WTC11 (cell line): ENCODE results near the gene OR2F2. TPM values are rescaled to one million over a fixed set of nuclear protein-coding genes. Genes with fewer than 3 reads are reported as not detected.

Source experiments
- ATAC-seq: fragments of 200-7000 bp; cut with Tn5 transposase; 2 replicates; pipeline ENCODE4 v1.10.0; 2021; ENCODE audit warnings: mild to moderate bottlenecking, moderate library complexity
- CTCF ChIA-PET: fragments of 300-600 bp; sonication (Branson Sonifier 250); formaldehyde crosslinking; loops from one replicate; lab custom pipeline; 2021; ENCODE audit warnings: antibody characterized with exemption; lab: Charles Lee
- POLR2A ChIA-PET: fragments of 350-600 bp; sonication (Branson Sonifier 250); formaldehyde crosslinking; loops from one replicate; lab custom pipeline; 2021; ENCODE audit warnings: antibody characterized with exemption; lab: Charles Lee
- DNase-seq: peaks from one replicate; pipeline ENCODE4 v3.0.0; 2021; ENCODE audit warnings: low spot score
- H3K27ac Mint-ChIP-seq: 2 replicates; pipeline ENCODE4 v1.8.0; 2021; ENCODE audit warnings: mixed read lengths
- H3K27me3 Mint-ChIP-seq: 2 replicates; pipeline ENCODE4 v1.8.0; 2021; ENCODE audit warnings: low read depth, mild to moderate bottlenecking, moderate library complexity, mixed read lengths
- H3K36me3 Mint-ChIP-seq: 2 replicates; pipeline ENCODE4 v1.8.0; 2021; ENCODE audit warnings: mixed read lengths
- H3K4me1 Mint-ChIP-seq: 2 replicates; pipeline ENCODE4 v1.8.0; 2022; ENCODE audit warnings: mixed read lengths
- H3K4me3 Mint-ChIP-seq: 2 replicates; pipeline ENCODE4 v1.8.0; 2021; ENCODE audit warnings: mild to moderate bottlenecking, moderate library complexity, mixed read lengths
- H3K9me3 Mint-ChIP-seq: 2 replicates; pipeline ENCODE4 v1.8.0; 2021; ENCODE audit warnings: mixed read lengths
- CREM ChIP-seq: sonication (generic); formaldehyde crosslinking; IDR thresholded peaks from 2 replicates; pipeline ENCODE4 v1.8.1; 2022; ENCODE audit warnings: mild to moderate bottlenecking, missing genetic modification reagents, moderate library complexity
- FOXP1 ChIP-seq: sonication (generic); formaldehyde crosslinking; IDR thresholded peaks from 2 replicates; pipeline ENCODE4 v1.8.0; 2022; ENCODE audit warnings: missing genetic modification reagents, mild to moderate bottlenecking, moderate library complexity, borderline replicate concordance
- GRHL2 ChIP-seq: fragments of 250-450 bp; sonication (Bioruptor Pico); IDR thresholded peaks from 2 replicates; pipeline ENCODE4 v1.8.0; 2022; ENCODE audit warnings: mild to moderate bottlenecking, moderate library complexity; ENCODE audit not compliant: insufficient replicate concordance, severe bottlenecking
- IRF2 ChIP-seq: sonication (generic); formaldehyde crosslinking; IDR thresholded peaks from 2 replicates; pipeline ENCODE4 v1.8.0; 2022; ENCODE audit warnings: low read depth, missing genetic modification reagents, borderline replicate concordance
- JAZF1 ChIP-seq: fragments of 250-450 bp; sonication (Bioruptor Pico); IDR thresholded peaks from 2 replicates; pipeline ENCODE4 v1.9.0; 2021; ENCODE audit warnings: moderate library complexity, mild to moderate bottlenecking, inconsistent platforms
- NR2C2 ChIP-seq: sonication (generic); formaldehyde crosslinking; IDR thresholded peaks from 2 replicates; pipeline ENCODE4 v1.8.0; 2022; ENCODE audit warnings: mild to moderate bottlenecking, missing genetic modification reagents
- SOX15 ChIP-seq: fragments of 250-450 bp; sonication (Bioruptor Pico); IDR thresholded peaks from 2 replicates; pipeline ENCODE4 v1.9.0; 2021; ENCODE audit warnings: mild to moderate bottlenecking
- TEAD1 ChIP-seq: sonication (generic); formaldehyde crosslinking; IDR thresholded peaks from 2 replicates; pipeline ENCODE4 v1.8.0; 2022; ENCODE audit warnings: mild to moderate bottlenecking, missing genetic modification reagents
- TEAD4 ChIP-seq: sonication (generic); formaldehyde crosslinking; IDR thresholded peaks from 2 replicates; pipeline ENCODE4 v1.8.0; 2022; ENCODE audit warnings: mild to moderate bottlenecking, missing genetic modification reagents
- ZNF121 ChIP-seq: sonication (generic); formaldehyde crosslinking; IDR thresholded peaks from 2 replicates; pipeline ENCODE4 v1.8.0; 2023; ENCODE audit warnings: missing genetic modification reagents
- ZNF138 ChIP-seq: sonication (generic); formaldehyde crosslinking; conservative IDR thresholded peaks from 2 replicates; pipeline ENCODE4 v1.8.1; 2022; ENCODE audit warnings: mild to moderate bottlenecking, moderate library complexity, missing genetic modification reagents
- ZNF263 ChIP-seq: sonication (generic); formaldehyde crosslinking; IDR thresholded peaks from 2 replicates; pipeline ENCODE4 v1.8.1; 2022; ENCODE audit warnings: low read depth, mild to moderate bottlenecking, moderate library complexity, missing genetic modification reagents
- total RNA-seq: library from RNA; stranded (reverse); gene quantifications from 3 replicates; pipeline ENCODE4 v1.2.3, GENCODE V29; 2021
- TF ChIP-seq, protein P1 (sequence below): sonication (generic); formaldehyde crosslinking; IDR thresholded peaks from 2 replicates; pipeline ENCODE4 v1.8.0; 2022; ENCODE audit warnings: mild to moderate bottlenecking, missing genetic modification reagents
- TF ChIP-seq, protein P2 (sequence below): sonication (generic); formaldehyde crosslinking; IDR thresholded peaks from 2 replicates; pipeline ENCODE4 v1.8.1; 2022; ENCODE audit warnings: missing genetic modification reagents, borderline replicate concordance
- TF ChIP-seq, protein P3 (sequence below): sonication (generic); formaldehyde crosslinking; IDR thresholded peaks from 2 replicates; pipeline ENCODE4 v1.8.1; 2023; ENCODE audit warnings: mild to moderate bottlenecking, missing genetic modification reagents
- TF ChIP-seq, protein P4 (sequence below): sonication (generic); formaldehyde crosslinking; IDR thresholded peaks from 2 replicates; pipeline ENCODE4 v1.8.0; 2022; ENCODE audit warnings: missing genetic modification reagents
- TF ChIP-seq, protein P5 (sequence below): sonication (generic); formaldehyde crosslinking; IDR thresholded peaks from 2 replicates; pipeline ENCODE4 v1.8.1; 2023; ENCODE audit warnings: mild to moderate bottlenecking, missing genetic modification reagents
- TF ChIP-seq, protein P6 (sequence below): fragments of 250-450 bp; sonication (Bioruptor Pico); conservative IDR thresholded peaks from 2 replicates; pipeline ENCODE4 v1.9.0; 2021; ENCODE audit warnings: mild to moderate bottlenecking

Gene OR2F2
- total RNA-seq, 1 experiment from 2014 or later = not detected

DNA sequence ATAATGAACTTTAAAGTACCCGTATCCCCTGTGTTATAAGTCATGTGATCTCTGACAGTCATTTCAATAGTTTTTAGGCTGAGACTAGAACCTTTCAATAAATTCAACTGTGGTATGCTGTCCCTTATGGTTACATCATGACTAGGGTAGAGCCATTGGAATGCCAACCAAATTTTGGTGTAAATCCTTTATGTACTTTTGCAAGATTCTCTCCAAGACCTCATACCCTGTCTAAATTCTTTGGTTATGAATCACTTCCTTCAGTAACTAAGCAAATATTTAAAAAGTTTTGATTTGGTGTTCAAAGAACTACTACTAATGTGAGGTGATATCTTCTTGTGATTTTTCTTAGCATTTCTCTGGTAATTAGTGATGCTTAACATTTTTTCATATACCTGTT lies 44.3 kb downstream of the OR2F2 start:
- ATAC-seq = no peak
- no peaks in the 10 kb centered on the region for H3K36me3 Mint-ChIP-seq
- H3K27ac Mint-ChIP-seq = no peak overlapping the region
- no peak for DNase-seq
- no peaks in the 10 kb centered on the region for H3K4me1 Mint-ChIP-seq
- no peaks in the 10 kb centered on the region; the same call in 1 of the 2 replicates for H3K27me3 Mint-ChIP-seq
- TF ChIP-seq, protein P1, sequence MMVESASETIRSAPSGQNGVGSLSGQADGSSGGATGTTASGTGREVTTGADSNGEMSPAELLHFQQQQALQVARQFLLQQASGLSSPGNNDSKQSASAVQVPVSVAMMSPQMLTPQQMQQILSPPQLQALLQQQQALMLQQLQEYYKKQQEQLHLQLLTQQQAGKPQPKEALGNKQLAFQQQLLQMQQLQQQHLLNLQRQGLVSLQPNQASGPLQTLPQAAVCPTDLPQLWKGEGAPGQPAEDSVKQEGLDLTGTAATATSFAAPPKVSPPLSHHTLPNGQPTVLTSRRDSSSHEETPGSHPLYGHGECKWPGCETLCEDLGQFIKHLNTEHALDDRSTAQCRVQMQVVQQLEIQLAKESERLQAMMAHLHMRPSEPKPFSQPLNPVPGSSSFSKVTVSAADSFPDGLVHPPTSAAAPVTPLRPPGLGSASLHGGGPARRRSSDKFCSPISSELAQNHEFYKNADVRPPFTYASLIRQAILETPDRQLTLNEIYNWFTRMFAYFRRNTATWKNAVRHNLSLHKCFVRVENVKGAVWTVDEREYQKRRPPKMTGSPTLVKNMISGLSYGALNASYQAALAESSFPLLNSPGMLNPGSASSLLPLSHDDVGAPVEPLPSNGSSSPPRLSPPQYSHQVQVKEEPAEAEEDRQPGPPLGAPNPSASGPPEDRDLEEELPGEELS (CRISPR knock-in tag) = no peak
- TF ChIP-seq ZNF121 (CRISPR knock-in tag) = no peak
- no peak for TF ChIP-seq ZNF138
- TF ChIP-seq TEAD4 (CRISPR knock-in tag) = no peak
- H3K4me3 Mint-ChIP-seq = no peak overlapping the region
- POLR2A ChIA-PET = no interaction called here
- H3K9me3 Mint-ChIP-seq = no peaks in the 10 kb centered on the region
- CTCF ChIA-PET = no interaction called here

DNA sequence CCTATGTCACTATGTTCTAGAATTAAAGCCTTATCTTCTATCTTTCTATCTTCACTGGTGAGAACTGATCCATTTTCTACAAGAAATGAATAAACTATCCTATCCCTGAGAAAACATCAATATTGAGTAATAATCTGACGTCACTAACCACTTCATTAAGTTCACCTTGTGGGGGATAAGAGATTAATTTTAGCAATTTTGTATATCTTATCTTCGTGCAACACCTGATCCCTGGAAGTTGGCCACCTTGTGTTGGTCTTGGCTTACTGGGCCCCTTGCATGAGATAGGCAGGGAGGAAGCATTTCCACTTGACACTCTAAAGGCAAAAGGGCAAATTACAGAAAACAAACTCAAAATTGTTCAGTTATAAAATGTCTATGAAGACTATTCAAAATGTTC lies 45.0 kb downstream of the OR2F2 start:
- ChIA-PET POLR2A (no interaction called here), CTCF (no interaction called here)
- Mint-ChIP-seq H3K4me1 (no peaks in the 10 kb centered on the region), H3K9me3 (no peaks in the 10 kb centered on the region), H3K36me3 (no peaks in the 10 kb centered on the region), H3K4me3 (no peak overlapping the region), H3K27me3 (no peaks in the 10 kb centered on the region; the same call in 1 of the 2 replicates), H3K27ac (no peak overlapping the region)
- no peak for DNase-seq
- TF ChIP-seq SOX15 (CRISPR knock-in tag) = no peak
- no peak for TF ChIP-seq ZNF263 (CRISPR knock-in tag)
- TF ChIP-seq, protein P2, sequence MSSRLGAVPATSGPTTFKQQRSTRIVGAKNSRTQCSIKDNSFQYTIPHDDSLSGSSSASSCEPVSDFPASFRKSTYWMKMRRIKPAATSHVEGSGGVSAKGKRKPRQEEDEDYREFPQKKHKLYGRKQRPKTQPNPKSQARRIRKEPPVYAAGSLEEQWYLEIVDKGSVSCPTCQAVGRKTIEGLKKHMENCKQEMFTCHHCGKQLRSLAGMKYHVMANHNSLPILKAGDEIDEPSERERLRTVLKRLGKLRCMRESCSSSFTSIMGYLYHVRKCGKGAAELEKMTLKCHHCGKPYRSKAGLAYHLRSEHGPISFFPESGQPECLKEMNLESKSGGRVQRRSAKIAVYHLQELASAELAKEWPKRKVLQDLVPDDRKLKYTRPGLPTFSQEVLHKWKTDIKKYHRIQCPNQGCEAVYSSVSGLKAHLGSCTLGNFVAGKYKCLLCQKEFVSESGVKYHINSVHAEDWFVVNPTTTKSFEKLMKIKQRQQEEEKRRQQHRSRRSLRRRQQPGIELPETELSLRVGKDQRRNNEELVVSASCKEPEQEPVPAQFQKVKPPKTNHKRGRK = no peak
- no peak for TF ChIP-seq ZNF138
- no peak for TF ChIP-seq CREM (CRISPR knock-in tag)
- no peak for TF ChIP-seq GRHL2 (CRISPR knock-in tag)
- no peak for TF ChIP-seq JAZF1 (CRISPR knock-in tag)
- TF ChIP-seq, protein P3, sequence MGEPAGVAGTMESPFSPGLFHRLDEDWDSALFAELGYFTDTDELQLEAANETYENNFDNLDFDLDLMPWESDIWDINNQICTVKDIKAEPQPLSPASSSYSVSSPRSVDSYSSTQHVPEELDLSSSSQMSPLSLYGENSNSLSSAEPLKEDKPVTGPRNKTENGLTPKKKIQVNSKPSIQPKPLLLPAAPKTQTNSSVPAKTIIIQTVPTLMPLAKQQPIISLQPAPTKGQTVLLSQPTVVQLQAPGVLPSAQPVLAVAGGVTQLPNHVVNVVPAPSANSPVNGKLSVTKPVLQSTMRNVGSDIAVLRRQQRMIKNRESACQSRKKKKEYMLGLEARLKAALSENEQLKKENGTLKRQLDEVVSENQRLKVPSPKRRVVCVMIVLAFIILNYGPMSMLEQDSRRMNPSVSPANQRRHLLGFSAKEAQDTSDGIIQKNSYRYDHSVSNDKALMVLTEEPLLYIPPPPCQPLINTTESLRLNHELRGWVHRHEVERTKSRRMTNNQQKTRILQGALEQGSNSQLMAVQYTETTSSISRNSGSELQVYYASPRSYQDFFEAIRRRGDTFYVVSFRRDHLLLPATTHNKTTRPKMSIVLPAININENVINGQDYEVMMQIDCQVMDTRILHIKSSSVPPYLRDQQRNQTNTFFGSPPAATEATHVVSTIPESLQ (CRISPR knock-in tag) = no peak
- TF ChIP-seq FOXP1 (CRISPR knock-in tag) = no peak
- TF ChIP-seq, protein P4, sequence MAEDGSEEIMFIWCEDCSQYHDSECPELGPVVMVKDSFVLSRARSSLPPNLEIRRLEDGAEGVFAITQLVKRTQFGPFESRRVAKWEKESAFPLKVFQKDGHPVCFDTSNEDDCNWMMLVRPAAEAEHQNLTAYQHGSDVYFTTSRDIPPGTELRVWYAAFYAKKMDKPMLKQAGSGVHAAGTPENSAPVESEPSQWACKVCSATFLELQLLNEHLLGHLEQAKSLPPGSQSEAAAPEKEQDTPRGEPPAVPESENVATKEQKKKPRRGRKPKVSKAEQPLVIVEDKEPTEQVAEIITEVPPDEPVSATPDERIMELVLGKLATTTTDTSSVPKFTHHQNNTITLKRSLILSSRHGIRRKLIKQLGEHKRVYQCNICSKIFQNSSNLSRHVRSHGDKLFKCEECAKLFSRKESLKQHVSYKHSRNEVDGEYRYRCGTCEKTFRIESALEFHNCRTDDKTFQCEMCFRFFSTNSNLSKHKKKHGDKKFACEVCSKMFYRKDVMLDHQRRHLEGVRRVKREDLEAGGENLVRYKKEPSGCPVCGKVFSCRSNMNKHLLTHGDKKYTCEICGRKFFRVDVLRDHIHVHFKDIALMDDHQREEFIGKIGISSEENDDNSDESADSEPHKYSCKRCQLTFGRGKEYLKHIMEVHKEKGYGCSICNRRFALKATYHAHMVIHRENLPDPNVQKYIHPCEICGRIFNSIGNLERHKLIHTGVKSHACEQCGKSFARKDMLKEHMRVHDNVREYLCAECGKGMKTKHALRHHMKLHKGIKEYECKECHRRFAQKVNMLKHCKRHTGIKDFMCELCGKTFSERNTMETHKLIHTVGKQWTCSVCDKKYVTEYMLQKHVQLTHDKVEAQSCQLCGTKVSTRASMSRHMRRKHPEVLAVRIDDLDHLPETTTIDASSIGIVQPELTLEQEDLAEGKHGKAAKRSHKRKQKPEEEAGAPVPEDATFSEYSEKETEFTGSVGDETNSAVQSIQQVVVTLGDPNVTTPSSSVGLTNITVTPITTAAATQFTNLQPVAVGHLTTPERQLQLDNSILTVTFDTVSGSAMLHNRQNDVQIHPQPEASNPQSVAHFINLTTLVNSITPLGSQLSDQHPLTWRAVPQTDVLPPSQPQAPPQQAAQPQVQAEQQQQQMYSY (CRISPR knock-in tag) = no peak
- TF ChIP-seq, protein P5, sequence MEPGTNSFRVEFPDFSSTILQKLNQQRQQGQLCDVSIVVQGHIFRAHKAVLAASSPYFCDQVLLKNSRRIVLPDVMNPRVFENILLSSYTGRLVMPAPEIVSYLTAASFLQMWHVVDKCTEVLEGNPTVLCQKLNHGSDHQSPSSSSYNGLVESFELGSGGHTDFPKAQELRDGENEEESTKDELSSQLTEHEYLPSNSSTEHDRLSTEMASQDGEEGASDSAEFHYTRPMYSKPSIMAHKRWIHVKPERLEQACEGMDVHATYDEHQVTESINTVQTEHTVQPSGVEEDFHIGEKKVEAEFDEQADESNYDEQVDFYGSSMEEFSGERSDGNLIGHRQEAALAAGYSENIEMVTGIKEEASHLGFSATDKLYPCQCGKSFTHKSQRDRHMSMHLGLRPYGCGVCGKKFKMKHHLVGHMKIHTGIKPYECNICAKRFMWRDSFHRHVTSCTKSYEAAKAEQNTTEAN (CRISPR knock-in tag) = no peak
- TF ChIP-seq NR2C2 (CRISPR knock-in tag) = no peak
- no peak for TF ChIP-seq TEAD1 (CRISPR knock-in tag)
- no peak for TF ChIP-seq IRF2 (CRISPR knock-in tag)
- TF ChIP-seq, protein P6, sequence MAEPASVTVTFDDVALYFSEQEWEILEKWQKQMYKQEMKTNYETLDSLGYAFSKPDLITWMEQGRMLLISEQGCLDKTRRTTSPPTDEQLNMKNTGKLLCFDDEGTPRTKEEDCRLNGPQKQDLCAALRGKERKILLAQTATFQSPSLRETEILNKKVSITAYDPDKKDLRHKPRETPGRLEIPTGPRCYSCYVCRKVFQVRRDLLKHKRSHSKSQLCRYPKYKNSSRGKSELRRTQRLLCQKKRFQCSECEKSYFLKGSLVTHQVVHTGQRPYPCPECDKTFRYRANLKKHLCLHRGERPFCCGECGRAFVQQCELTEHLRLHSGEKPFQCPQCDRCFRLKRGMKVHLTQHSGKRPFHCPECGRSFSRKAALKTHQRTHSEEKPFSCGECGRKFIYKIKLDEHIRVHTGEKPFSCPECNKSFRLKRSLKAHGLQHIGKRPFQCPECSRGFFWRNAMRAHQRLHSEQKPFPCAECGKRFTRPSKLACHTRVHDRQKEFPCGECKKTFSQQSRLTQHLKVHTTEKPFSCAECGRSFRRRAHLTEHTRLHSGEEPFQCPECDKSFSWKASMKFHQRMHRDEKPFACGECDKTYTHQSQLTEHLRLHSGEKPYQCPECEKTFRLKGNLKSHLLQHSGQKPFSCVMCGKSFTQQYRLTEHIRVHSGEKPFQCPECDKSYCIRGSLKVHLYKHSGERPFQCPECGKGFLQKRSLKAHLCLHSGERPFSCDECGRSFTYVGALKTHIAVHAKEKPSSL (CRISPR knock-in tag) = no peak
- no peak for ATAC-seq
